Activated CD4-positive, alpha-beta T cell treated with anti-CD3 and anti-CD28 coated beads, Interleukin-2, amount 50 U/mL, for 4 hours (primary cell): Measurements from ENCODE around the gene PKD2L2.
"Not testable (repeated sequence)": the region's sequence is repeated elsewhere in the genome, so short reads cannot be mapped to it uniquely, and the experiment has no call there.

Experiments used
- DNase-seq, 2 experiments: peaks; one replicate each; pipeline ENCODE4 v3.0.0-alpha.2; 2020

Gene PKD2L2

GRCh38 chr5:137960141-137960540 is 70.9 kb downstream of the PKD2L2 start:
- DNase-seq = no peak

- no peak for DNase-seq
Observed at GRCh38 chr5:137960819-137961218, 71.6 kb downstream of the PKD2L2 start.

GRCh38 chr5:137970384-137970783 is 81.1 kb downstream of the PKD2L2 start:
- not testable (repeated sequence) for DNase-seq

- no peak for DNase-seq
Observed at GRCh38 chr5:137975208-137975607, 86.0 kb downstream of the PKD2L2 start.

- DNase-seq = no peak
Observed at GRCh38 chr5:137989419-137989818, 100.2 kb downstream of the PKD2L2 start.
